Measurements from ENCODE around the gene FGF1.

FGF1 gene

DNA sequence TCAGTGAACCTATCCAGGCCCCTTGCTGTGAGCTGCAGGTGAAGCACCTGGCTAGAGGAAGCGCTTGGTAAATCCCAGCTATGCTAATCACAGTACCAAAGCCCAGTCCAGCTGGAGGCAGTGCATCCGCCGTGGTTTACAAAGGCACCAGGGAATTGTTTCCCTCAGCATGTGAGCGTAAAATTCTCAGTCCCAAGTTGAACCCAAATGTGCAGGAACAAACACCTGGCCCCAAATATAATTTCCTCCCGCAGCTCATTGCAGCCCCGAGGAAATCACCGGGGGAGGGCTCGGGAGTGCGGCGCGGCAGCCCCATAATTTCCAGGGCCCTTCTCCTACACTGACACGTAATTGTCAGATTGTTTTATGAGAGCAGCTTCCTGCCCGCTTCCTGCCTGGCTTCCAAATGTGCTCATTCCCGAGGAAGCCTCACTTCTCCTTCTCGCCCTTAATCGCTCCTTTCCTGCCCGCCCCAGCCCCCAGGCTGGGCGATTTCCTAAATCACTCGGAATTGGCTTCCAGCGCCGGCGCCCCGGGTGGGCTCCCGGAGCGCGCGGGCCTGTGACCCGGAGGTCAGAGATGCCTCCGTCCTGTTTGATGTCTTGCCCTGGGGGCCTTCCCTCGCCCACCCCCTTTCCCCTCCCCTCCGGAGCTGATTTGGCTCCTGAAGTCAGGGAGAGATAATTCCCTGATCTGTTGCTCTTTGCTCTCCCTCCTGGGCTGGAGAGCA is 134.4 kb downstream of the FGF1 start (continued):
- TF ChIP-seq, protein P1, sequence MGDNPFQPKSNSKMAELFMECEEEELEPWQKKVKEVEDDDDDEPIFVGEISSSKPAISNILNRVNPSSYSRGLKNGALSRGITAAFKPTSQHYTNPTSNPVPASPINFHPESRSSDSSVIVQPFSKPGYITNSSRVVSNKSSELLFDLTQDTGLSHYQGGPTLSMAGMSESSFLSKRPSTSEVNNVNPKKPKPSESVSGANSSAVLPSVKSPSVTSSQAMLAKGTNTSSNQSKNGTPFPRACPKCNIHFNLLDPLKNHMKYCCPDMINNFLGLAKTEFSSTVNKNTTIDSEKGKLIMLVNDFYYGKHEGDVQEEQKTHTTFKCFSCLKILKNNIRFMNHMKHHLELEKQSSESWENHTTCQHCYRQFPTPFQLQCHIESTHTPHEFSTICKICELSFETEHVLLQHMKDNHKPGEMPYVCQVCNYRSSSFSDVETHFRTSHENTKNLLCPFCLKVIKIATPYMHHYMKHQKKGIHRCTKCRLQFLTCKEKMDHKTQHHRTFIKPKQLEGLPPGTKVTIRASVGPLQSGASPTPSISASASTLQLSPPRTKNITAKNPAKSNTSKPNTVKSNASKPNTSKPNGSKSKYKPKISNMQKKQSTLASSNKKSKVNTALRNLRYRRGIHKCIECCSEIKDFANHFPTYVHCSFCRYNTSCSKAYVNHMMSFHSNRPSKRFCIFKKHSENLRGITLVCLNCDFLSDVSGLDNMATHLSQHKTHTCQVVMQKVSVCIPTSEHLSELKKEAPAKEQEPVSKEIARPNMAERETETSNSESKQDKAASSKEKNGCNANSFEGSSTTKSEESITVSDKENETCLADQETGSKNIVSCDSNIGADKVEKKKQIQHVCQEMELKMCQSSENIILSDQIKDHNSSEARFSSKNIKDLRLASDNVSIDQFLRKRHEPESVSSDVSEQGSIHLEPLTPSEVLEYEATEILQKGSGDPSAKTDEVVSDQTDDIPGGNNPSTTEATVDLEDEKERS (tag by site-specific recombination; IDR thresholded peaks at IDR 0.05), result no peak
- TF ChIP-seq ZEB2 (tag by site-specific recombination; IDR thresholded peaks at IDR 0.05) (peak; percentile 44; the same call in 1 of the 2 replicates), ZNF561 (tag by site-specific recombination; IDR thresholded peaks at IDR 0.05; ENCODE audit: borderline replicate concordance) (no peak), SP3 (tag by site-specific recombination; IDR thresholded peaks at IDR 0.05) (no peak), MEIS1 (CRISPR knock-in tag; IDR thresholded peaks at IDR 0.05; ENCODE audit: borderline replicate concordance) (no peak), ZNF341 (tag by site-specific recombination; IDR thresholded peaks at IDR 0.05; ENCODE audit: low read depth) (no peak), ZNF114 (tag by site-specific recombination; IDR thresholded peaks at IDR 0.05) (no peak), ZBTB20 (tag by site-specific recombination; IDR thresholded peaks at IDR 0.05) (peak; percentile 74), ZNF623 (tag by site-specific recombination; IDR thresholded peaks at IDR 0.05) (no peak), ZNF24 (tag by site-specific recombination; IDR thresholded peaks at IDR 0.05) (no peak), ZSCAN30 (tag by site-specific recombination; IDR thresholded peaks at IDR 0.05) (no peak), ZBTB48 (tag by site-specific recombination; IDR thresholded peaks at IDR 0.05) (peak; percentile 43; the same call in 1 of the 2 replicates), ZNF175 (tag by site-specific recombination; IDR thresholded peaks at IDR 0.05) (no peak), ZNF155 (tag by site-specific recombination; IDR thresholded peaks at IDR 0.05) (no peak), ZNF138 (tag by site-specific recombination; IDR thresholded peaks at IDR 0.05; ENCODE audit: borderline replicate concordance) (no peak), TCF7L2 (IDR thresholded peaks at IDR 0.05; ENCODE audit: borderline replicate concordance, low read depth, low read length) (peak; percentile 70; the same call in 1 of the 2 replicates), SALL2 (tag by site-specific recombination; IDR thresholded peaks at IDR 0.05; ENCODE audit: borderline replicate concordance) (no peak)
- TF ChIP-seq, protein P2, sequence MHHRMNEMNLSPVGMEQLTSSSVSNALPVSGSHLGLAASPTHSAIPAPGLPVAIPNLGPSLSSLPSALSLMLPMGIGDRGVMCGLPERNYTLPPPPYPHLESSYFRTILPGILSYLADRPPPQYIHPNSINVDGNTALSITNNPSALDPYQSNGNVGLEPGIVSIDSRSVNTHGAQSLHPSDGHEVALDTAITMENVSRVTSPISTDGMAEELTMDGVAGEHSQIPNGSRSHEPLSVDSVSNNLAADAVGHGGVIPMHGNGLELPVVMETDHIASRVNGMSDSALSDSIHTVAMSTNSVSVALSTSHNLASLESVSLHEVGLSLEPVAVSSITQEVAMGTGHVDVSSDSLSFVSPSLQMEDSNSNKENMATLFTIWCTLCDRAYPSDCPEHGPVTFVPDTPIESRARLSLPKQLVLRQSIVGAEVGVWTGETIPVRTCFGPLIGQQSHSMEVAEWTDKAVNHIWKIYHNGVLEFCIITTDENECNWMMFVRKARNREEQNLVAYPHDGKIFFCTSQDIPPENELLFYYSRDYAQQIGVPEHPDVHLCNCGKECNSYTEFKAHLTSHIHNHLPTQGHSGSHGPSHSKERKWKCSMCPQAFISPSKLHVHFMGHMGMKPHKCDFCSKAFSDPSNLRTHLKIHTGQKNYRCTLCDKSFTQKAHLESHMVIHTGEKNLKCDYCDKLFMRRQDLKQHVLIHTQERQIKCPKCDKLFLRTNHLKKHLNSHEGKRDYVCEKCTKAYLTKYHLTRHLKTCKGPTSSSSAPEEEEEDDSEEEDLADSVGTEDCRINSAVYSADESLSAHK (tag by site-specific recombination; IDR thresholded peaks at IDR 0.05), result no peak
- TF ChIP-seq, protein P3, sequence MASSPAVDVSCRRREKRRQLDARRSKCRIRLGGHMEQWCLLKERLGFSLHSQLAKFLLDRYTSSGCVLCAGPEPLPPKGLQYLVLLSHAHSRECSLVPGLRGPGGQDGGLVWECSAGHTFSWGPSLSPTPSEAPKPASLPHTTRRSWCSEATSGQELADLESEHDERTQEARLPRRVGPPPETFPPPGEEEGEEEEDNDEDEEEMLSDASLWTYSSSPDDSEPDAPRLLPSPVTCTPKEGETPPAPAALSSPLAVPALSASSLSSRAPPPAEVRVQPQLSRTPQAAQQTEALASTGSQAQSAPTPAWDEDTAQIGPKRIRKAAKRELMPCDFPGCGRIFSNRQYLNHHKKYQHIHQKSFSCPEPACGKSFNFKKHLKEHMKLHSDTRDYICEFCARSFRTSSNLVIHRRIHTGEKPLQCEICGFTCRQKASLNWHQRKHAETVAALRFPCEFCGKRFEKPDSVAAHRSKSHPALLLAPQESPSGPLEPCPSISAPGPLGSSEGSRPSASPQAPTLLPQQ (tag by site-specific recombination; IDR thresholded peaks at IDR 0.05), result no peak
- TF ChIP-seq, protein P4, sequence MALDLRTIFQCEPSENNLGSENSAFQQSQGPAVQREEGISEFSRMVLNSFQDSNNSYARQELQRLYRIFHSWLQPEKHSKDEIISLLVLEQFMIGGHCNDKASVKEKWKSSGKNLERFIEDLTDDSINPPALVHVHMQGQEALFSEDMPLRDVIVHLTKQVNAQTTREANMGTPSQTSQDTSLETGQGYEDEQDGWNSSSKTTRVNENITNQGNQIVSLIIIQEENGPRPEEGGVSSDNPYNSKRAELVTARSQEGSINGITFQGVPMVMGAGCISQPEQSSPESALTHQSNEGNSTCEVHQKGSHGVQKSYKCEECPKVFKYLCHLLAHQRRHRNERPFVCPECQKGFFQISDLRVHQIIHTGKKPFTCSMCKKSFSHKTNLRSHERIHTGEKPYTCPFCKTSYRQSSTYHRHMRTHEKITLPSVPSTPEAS (tag by site-specific recombination; IDR thresholded peaks at IDR 0.05), result no peak
- TF ChIP-seq, protein P5, sequence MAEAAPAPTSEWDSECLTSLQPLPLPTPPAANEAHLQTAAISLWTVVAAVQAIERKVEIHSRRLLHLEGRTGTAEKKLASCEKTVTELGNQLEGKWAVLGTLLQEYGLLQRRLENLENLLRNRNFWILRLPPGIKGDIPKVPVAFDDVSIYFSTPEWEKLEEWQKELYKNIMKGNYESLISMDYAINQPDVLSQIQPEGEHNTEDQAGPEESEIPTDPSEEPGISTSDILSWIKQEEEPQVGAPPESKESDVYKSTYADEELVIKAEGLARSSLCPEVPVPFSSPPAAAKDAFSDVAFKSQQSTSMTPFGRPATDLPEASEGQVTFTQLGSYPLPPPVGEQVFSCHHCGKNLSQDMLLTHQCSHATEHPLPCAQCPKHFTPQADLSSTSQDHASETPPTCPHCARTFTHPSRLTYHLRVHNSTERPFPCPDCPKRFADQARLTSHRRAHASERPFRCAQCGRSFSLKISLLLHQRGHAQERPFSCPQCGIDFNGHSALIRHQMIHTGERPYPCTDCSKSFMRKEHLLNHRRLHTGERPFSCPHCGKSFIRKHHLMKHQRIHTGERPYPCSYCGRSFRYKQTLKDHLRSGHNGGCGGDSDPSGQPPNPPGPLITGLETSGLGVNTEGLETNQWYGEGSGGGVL (tag by site-specific recombination; IDR thresholded peaks at IDR 0.05), result 0 out of 2 replicates have a peak, but pooled peaks have one; percentile 24
- TF ChIP-seq, protein P6, sequence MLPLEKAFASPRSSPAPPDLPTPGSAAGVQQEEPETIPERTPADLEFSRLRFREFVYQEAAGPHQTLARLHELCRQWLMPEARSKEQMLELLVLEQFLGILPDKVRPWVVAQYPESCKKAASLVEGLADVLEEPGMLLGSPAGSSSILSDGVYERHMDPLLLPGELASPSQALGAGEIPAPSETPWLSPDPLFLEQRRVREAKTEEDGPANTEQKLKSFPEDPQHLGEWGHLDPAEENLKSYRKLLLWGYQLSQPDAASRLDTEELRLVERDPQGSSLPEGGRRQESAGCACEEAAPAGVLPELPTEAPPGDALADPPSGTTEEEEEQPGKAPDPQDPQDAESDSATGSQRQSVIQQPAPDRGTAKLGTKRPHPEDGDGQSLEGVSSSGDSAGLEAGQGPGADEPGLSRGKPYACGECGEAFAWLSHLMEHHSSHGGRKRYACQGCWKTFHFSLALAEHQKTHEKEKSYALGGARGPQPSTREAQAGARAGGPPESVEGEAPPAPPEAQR (tag by site-specific recombination; IDR thresholded peaks at IDR 0.05), result no peak
- TF ChIP-seq, protein P7, sequence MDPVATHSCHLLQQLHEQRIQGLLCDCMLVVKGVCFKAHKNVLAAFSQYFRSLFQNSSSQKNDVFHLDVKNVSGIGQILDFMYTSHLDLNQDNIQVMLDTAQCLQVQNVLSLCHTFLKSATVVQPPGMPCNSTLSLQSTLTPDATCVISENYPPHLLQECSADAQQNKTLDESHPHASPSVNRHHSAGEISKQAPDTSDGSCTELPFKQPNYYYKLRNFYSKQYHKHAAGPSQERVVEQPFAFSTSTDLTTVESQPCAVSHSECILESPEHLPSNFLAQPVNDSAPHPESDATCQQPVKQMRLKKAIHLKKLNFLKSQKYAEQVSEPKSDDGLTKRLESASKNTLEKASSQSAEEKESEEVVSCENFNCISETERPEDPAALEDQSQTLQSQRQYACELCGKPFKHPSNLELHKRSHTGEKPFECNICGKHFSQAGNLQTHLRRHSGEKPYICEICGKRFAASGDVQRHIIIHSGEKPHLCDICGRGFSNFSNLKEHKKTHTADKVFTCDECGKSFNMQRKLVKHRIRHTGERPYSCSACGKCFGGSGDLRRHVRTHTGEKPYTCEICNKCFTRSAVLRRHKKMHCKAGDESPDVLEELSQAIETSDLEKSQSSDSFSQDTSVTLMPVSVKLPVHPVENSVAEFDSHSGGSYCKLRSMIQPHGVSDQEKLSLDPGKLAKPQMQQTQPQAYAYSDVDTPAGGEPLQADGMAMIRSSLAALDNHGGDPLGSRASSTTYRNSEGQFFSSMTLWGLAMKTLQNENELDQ (tag by site-specific recombination; IDR thresholded peaks at IDR 0.05; ENCODE audit: low read depth), result no peak
- TF ChIP-seq, protein P8, sequence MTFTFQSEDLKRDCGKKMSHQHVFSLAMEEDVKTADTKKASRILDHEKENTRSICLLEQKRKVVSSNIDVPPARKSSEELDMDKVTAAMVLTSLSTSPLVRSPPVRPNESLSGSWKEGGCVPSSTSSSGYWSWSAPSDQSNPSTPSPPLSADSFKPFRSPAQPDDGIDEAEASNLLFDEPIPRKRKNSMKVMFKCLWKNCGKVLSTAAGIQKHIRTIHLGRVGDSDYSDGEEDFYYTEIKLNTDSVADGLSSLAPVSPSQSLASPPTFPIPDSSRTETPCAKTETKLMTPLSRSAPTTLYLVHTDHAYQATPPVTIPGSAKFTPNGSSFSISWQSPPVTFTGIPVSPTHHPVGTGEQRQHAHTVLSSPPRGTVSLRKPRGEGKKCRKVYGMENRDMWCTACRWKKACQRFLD (tag by site-specific recombination; IDR thresholded peaks at IDR 0.05), result no peak
